ENCODE data around the gene DMAC2L.

DMAC2L gene

DNA sequence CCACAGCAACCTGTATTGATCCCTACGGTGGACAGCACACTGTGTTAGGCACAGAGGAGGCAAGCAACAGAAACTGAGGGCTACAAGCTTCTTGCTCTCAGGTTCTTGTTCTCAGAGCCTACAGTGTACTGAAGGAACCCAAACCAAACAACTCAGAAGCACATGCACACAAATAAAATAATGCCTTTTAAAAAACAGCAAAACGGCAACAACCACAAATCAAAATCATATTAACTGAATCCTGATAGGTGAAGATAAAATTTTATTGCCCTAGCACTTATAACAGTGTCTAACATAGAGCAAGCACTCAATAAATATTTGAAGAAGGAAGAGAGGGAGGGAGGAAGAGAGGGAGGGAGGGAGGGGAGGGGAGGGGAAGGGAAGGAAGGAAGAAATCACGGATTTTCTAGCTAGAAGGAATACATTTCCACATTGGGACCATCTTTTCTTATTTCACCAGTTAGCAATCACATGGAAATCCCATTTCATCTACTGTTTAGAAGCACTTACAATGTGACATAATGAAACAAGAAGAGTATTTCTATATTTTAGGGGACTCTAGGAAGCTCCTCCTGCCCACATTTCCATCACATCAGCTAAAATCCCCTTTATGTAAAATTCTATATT, 27.2 kb downstream of the DMAC2L start:
- no peak overlapping the region for H3K4me3 ChIP-seq (ENCODE audit: low read length)
- no peak overlapping the region for H3K4me2 ChIP-seq (ENCODE audit: low read length)
- no peaks in the 10 kb centered on the region for H3K9me3 ChIP-seq (ENCODE audit: control insufficient read depth, insufficient read depth, low read length)
- TF ChIP-seq EZH2phosphoT487 (IDR thresholded peaks at IDR 0.05; ENCODE audit: borderline replicate concordance, low read length) (no peak), CTCF (IDR thresholded peaks at IDR 0.05; ENCODE audit: low read depth, low read length, poor library complexity, severe bottlenecking) (no peak)
- peaks cover 14% of the 10 kb centered on the region for H3K4me1 ChIP-seq (ENCODE audit: control insufficient read depth, low read length)
- H3F3A ChIP-seq (ENCODE audit: control insufficient read depth, insufficient read depth): no peaks in the 10 kb centered on the region
- no peaks in the 10 kb centered on the region for H3K79me2 ChIP-seq (ENCODE audit: control insufficient read depth, low read length)
- no peak overlapping the region for H3K27ac ChIP-seq (ENCODE audit: low read depth, low read length)
- no peaks in the 10 kb centered on the region for H3K9me2 ChIP-seq (replicated peaks; ENCODE audit: control insufficient read depth, low read length)
- no peaks in the 10 kb centered on the region for H3K36me3 ChIP-seq (ENCODE audit: control insufficient read depth, low read length)
- no peaks in the 10 kb centered on the region for H3K27me3 ChIP-seq (ENCODE audit: control insufficient read depth, low read length)
- H4K20me1 ChIP-seq (ENCODE audit: control insufficient read depth, insufficient read depth, low read depth, low read length): no peaks in the 10 kb centered on the region

- H4K20me1 ChIP-seq (ENCODE audit: control insufficient read depth, insufficient read depth, low read depth, low read length): no peaks in the 10 kb centered on the region
- no peaks in the 10 kb centered on the region for H3K27me3 ChIP-seq (ENCODE audit: control insufficient read depth, low read length)
- no peaks in the 10 kb centered on the region for H3K9me3 ChIP-seq (ENCODE audit: control insufficient read depth, insufficient read depth, low read length)
- no peaks in the 10 kb centered on the region for H3F3A ChIP-seq (ENCODE audit: control insufficient read depth, insufficient read depth)
- no peaks in the 10 kb centered on the region for H3K36me3 ChIP-seq (ENCODE audit: control insufficient read depth, low read length)
- peaks cover 14% of the 10 kb centered on the region for H3K4me1 ChIP-seq (ENCODE audit: control insufficient read depth, low read length)
- no peak overlapping the region for H3K4me3 ChIP-seq (ENCODE audit: low read length)
- H3K4me2 ChIP-seq (ENCODE audit: low read length): no peak overlapping the region
- TF ChIP-seq CTCF (IDR thresholded peaks at IDR 0.05; ENCODE audit: low read depth, low read length, poor library complexity, severe bottlenecking) (no peak), EZH2phosphoT487 (IDR thresholded peaks at IDR 0.05; ENCODE audit: borderline replicate concordance, low read length) (no peak)
- H3K9me2 ChIP-seq (replicated peaks; ENCODE audit: control insufficient read depth, low read length): no peaks in the 10 kb centered on the region
- no peak overlapping the region for H3K27ac ChIP-seq (ENCODE audit: low read depth, low read length)
- H3K79me2 ChIP-seq (ENCODE audit: control insufficient read depth, low read length): no peaks in the 10 kb centered on the region
These were observed 27.9 kb downstream of the DMAC2L start for GRCh38 chr14:50340045-50340444.

DNA sequence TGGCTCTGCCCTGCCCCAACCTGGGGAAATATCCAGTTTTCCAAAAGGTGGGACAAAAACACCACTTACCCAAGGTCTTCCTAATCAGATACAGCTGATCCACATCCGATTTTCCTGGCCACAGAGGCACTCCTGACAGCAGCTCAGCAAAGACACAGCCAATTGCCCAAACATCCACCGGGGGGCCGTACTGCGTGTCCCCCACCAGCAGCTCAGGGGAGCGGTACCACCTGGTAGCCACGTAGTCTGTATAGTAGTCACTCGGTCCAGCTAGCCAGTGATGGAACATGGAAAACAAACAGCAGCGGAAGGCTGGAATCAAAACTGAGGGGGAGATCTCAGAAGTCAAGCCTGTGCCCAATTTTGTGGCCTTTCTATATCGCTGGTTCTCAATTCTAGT, 28.8 kb downstream of the DMAC2L start:
- no peaks in the 10 kb centered on the region for H3K9me2 ChIP-seq (replicated peaks; ENCODE audit: control insufficient read depth, low read length)
- no peaks in the 10 kb centered on the region for H3F3A ChIP-seq (ENCODE audit: control insufficient read depth, insufficient read depth)
- no peak overlapping the region for H3K4me2 ChIP-seq (ENCODE audit: low read length)
- H4K20me1 ChIP-seq (ENCODE audit: control insufficient read depth, insufficient read depth, low read depth, low read length): no peaks in the 10 kb centered on the region
- H3K4me3 ChIP-seq (ENCODE audit: low read length): no peak overlapping the region
- no peaks in the 10 kb centered on the region for H3K36me3 ChIP-seq (ENCODE audit: control insufficient read depth, low read length)
- peaks cover 6% of the 10 kb centered on the region for H3K4me1 ChIP-seq (ENCODE audit: control insufficient read depth, low read length)
- H3K27ac ChIP-seq (ENCODE audit: low read depth, low read length): no peak overlapping the region
- H3K79me2 ChIP-seq (ENCODE audit: control insufficient read depth, low read length): no peaks in the 10 kb centered on the region
- TF ChIP-seq EZH2phosphoT487 (IDR thresholded peaks at IDR 0.05; ENCODE audit: borderline replicate concordance, low read length) (no peak), CTCF (IDR thresholded peaks at IDR 0.05; ENCODE audit: low read depth, low read length, poor library complexity, severe bottlenecking) (peak; percentile 50)
- H3K9me3 ChIP-seq (ENCODE audit: control insufficient read depth, insufficient read depth, low read length): no peaks in the 10 kb centered on the region
- H3K27me3 ChIP-seq (ENCODE audit: control insufficient read depth, low read length): no peaks in the 10 kb centered on the region
